HUES64 (cell line): ENCODE measurements around the gene UGT1A8.
"Not testable (repeated sequence)": the region's sequence is repeated elsewhere in the genome, so short reads cannot be mapped to it uniquely, and the experiment has no call there.

Experiments used
- H3K27ac ChIP-seq: 2 replicates; pipeline ENCODE4 v1.7.0; 2013; ENCODE audit warnings: low read depth, low read length, inconsistent platforms
- H3K27me3 ChIP-seq: 2 replicates; pipeline ENCODE4 v1.6.1; 2013; ENCODE audit warnings: mild to moderate bottlenecking, low read length; ENCODE audit not compliant: insufficient read depth
- H3K36me3 ChIP-seq: 2 replicates; pipeline ENCODE4 v1.6.1; 2013; ENCODE audit warnings: mild to moderate bottlenecking, low read length; ENCODE audit not compliant: insufficient read depth
- H3K4me1 ChIP-seq: 2 replicates; pipeline ENCODE4 v1.6.1; 2013; ENCODE audit warnings: mild to moderate bottlenecking, low read length, moderate library complexity; ENCODE audit not compliant: insufficient read depth
- H3K4me3 ChIP-seq: 2 replicates; pipeline ENCODE4 v1.5.1; 2013; ENCODE audit warnings: mild to moderate bottlenecking, low read length, moderate library complexity
- H3K9ac ChIP-seq: 2 replicates; pipeline ENCODE4 v1.6.1; 2013; ENCODE audit warnings: mild to moderate bottlenecking, low read depth, low read length
- H3K9me3 ChIP-seq: 2 replicates; pipeline ENCODE4 v1.6.1; 2013; ENCODE audit warnings: low read depth, low read length; ENCODE audit not compliant: insufficient read depth
- WGBS: fragments of 150-250, 120-280 bp; methylation state at CpG from one replicate; pipeline ENCODE4 v1.1.7; 2013; ENCODE audit warnings: missing lambda C conversion rate; 5-methylcytosine and 5-hydroxymethylcytosine counted together

The UGT1A8 gene

GRCh38 chr2:233600386-233600785 is 17.0 kb upstream of the UGT1A8 start:
- Histone ChIP-seq H3K9me3 (no peaks in the 10 kb centered on the region), H3K27ac (no peak overlapping the region), H3K27me3 (no peaks in the 10 kb centered on the region), H3K36me3 (no peaks in the 10 kb centered on the region), H3K4me3 (no peak overlapping the region), H3K9ac (no peak overlapping the region), H3K4me1 (no peaks in the 10 kb centered on the region)
- WGBS: 89% methylated on average over 2 of the region's 2 CpGs

- no peak overlapping the region for H3K9ac ChIP-seq
- WGBS: 92% methylated on average over 1 of the region's 1 CpG
- H3K4me1 ChIP-seq: no peaks in the 10 kb centered on the region
- H3K27me3 ChIP-seq: no peaks in the 10 kb centered on the region
- no peaks in the 10 kb centered on the region for H3K36me3 ChIP-seq
- no peaks in the 10 kb centered on the region for H3K9me3 ChIP-seq
- no peak overlapping the region for H3K27ac ChIP-seq
- no peak overlapping the region for H3K4me3 ChIP-seq
Measured at GRCh38 chr2:233602076-233602475, 15.4 kb upstream of the UGT1A8 start.

- Histone ChIP-seq H3K4me1 (no peaks in the 10 kb centered on the region), H3K27me3 (no peaks in the 10 kb centered on the region), H3K27ac (no peak overlapping the region), H3K9me3 (no peaks in the 10 kb centered on the region), H3K9ac (no peak overlapping the region), H3K36me3 (no peaks in the 10 kb centered on the region), H3K4me3 (no peak overlapping the region)
- 92% methylated on average over 4 of the region's 4 CpGs for WGBS
Measured at GRCh38 chr2:233603520-233603919, 13.9 kb upstream of the UGT1A8 start.

GRCh38 chr2:233604826-233605225 is 12.6 kb upstream of the UGT1A8 start:
- Histone ChIP-seq H3K9ac (no peak overlapping the region), H3K4me1 (no peaks in the 10 kb centered on the region), H3K27me3 (no peaks in the 10 kb centered on the region), H3K27ac (no peak overlapping the region), H3K9me3 (no peaks in the 10 kb centered on the region), H3K36me3 (no peaks in the 10 kb centered on the region), H3K4me3 (no peak overlapping the region)
- 92% methylated on average over 3 of the region's 3 CpGs for WGBS

GRCh38 chr2:233605680-233606079 is 11.8 kb upstream of the UGT1A8 start:
- Histone ChIP-seq H3K27me3 (no peaks in the 10 kb centered on the region), H3K36me3 (no peaks in the 10 kb centered on the region), H3K4me1 (no peaks in the 10 kb centered on the region), H3K9me3 (0 out of 2 replicates have a peak, but pooled peaks cover 4% of the 10 kb centered on the region), H3K9ac (no peak overlapping the region), H3K27ac (no peak overlapping the region), H3K4me3 (no peak overlapping the region)
- WGBS: 88% methylated on average over 1 of the region's 1 CpG

GRCh38 chr2:233611284-233611683 is 6.1 kb upstream of the UGT1A8 start:
- Histone ChIP-seq H3K36me3 (no peaks in the 10 kb centered on the region), H3K27ac (no peak overlapping the region), H3K4me1 (no peaks in the 10 kb centered on the region), H3K9me3 (peaks cover 4% of the 10 kb centered on the region; the same call in 1 of the 2 replicates), H3K4me3 (no peak overlapping the region), H3K27me3 (no peaks in the 10 kb centered on the region), H3K9ac (no peak overlapping the region)
- 91% methylated on average over 4 of the region's 4 CpGs for WGBS

GRCh38 chr2:233620204-233620603 is 2.8 kb downstream of the UGT1A8 start:
- Histone ChIP-seq H3K4me1 (no peaks in the 10 kb centered on the region), H3K27me3 (no peaks in the 10 kb centered on the region), H3K4me3 (no peak overlapping the region), H3K9me3 (no peaks in the 10 kb centered on the region), H3K27ac (no peak overlapping the region), H3K36me3 (no peaks in the 10 kb centered on the region), H3K9ac (no peak overlapping the region)
- WGBS: 89% methylated on average over 3 of the region's 4 CpGs

- H3K4me1 ChIP-seq, H3K9me3 ChIP-seq, H3K4me3 ChIP-seq, H3K36me3 ChIP-seq, H3K27me3 ChIP-seq, H3K27ac ChIP-seq, H3K9ac ChIP-seq: not testable (repeated sequence)
- 94% methylated on average over 5 of the region's 5 CpGs for WGBS
Measured at GRCh38 chr2:233621863-233622262, 4.4 kb downstream of the UGT1A8 start.

- 71% methylated on average over 5 of the region's 5 CpGs for WGBS
Measured at GRCh38 chr2:233627331-233628025, 10.0 kb downstream of the UGT1A8 start.

GRCh38 chr2:233636306-233636705 is 18.9 kb downstream of the UGT1A8 start, which contains the start of gene UGT1A10:
TSS of gene UGT1A10 (plus strand) at chr2:233636448. CDS start at chr2:233636523, 75 bp downstream.
- H3K4me3 ChIP-seq, H3K36me3 ChIP-seq, H3K4me1 ChIP-seq, H3K9me3 ChIP-seq, H3K9ac ChIP-seq, H3K27ac ChIP-seq, H3K27me3 ChIP-seq: not testable (repeated sequence)
- WGBS: 94% methylated on average over 10 of the region's 10 CpGs

More at GRCh38 chr2:233627331-233628025, 10.0 kb downstream of the UGT1A8 start:
- H3K4me3 ChIP-seq: no peak overlapping the region
- no peak overlapping the region for H3K27ac ChIP-seq
- no peaks in the 10 kb centered on the region for H3K36me3 ChIP-seq
- H3K4me1 ChIP-seq: no peaks in the 10 kb centered on the region
- H3K9me3 ChIP-seq: peaks cover 2% of the 10 kb centered on the region; the same call in 1 of the 2 replicates
- H3K27me3 ChIP-seq: no peaks in the 10 kb centered on the region
- H3K9ac ChIP-seq: no peak overlapping the region

GRCh38 chr2:233638836-233639235 is 21.4 kb downstream of the UGT1A8 start:
- no peak overlapping the region for H3K4me3 ChIP-seq
- 89% methylated on average over 5 of the region's 5 CpGs for WGBS
- no peaks in the 10 kb centered on the region for H3K36me3 ChIP-seq
- no peak overlapping the region for H3K9ac ChIP-seq
- H3K4me1 ChIP-seq: no peaks in the 10 kb centered on the region
- H3K27ac ChIP-seq: no peak overlapping the region
- H3K9me3 ChIP-seq: no peaks in the 10 kb centered on the region
- no peaks in the 10 kb centered on the region for H3K27me3 ChIP-seq

- no peak overlapping the region for H3K27ac ChIP-seq
- no peak overlapping the region for H3K4me3 ChIP-seq
- no peak overlapping the region for H3K9ac ChIP-seq
- no peaks in the 10 kb centered on the region for H3K4me1 ChIP-seq
- no peaks in the 10 kb centered on the region for H3K27me3 ChIP-seq
- peaks cover 3% of the 10 kb centered on the region; the same call in 1 of the 2 replicates for H3K9me3 ChIP-seq
- H3K36me3 ChIP-seq: no peaks in the 10 kb centered on the region
Measured at GRCh38 chr2:233639860-233640259, 22.4 kb downstream of the UGT1A8 start.
